Endothelial cell of umbilical vein (primary cell): Measurements from ENCODE around the gene EAF1. TPM values are rescaled to one million over a fixed set of nuclear protein-coding genes. Genes with fewer than 3 reads are reported as not detected.

Experiments
- BruUV-seq: library from RNA; stranded (reverse); fragments of 400-500 nt; replicated peaks from 2 replicates; lab custom pipeline; 2021; lab: Mats Ljungman, UMichigan
- CTCF ChIA-PET: fragments of 300-600, 350-600 bp; sonication (Branson Sonifier 250); formaldehyde crosslinking; loops from one replicate; lab custom pipeline; 2021; ENCODE audit warnings: antibody characterized with exemption, inconsistent platforms; lab: Charles Lee
- POLR2A ChIA-PET: fragments of 300-600, 350-600 bp; sonication (Branson Sonifier 250); formaldehyde crosslinking; loops from one replicate; lab custom pipeline; 2021; ENCODE audit warnings: antibody characterized with exemption, inconsistent platforms; lab: Charles Lee
- DNase-seq: peaks from one replicate; pipeline ENCODE4 v3.0.0-alpha.2; 2011; ENCODE audit warnings: low read depth, low spot score
- FAIRE-seq: peaks from 2 replicates; lab custom pipeline; 2011; peaks lifted over from hg19 to GRCh38; lab: Jason Lieb, UNC
- H2AFZ ChIP-seq: 2 replicates; pipeline ENCODE4 v1.6.0; 2012; ENCODE audit warnings: low read depth, low read length, control low read depth, inconsistent platforms
- H3K27ac ChIP-seq: 2 replicates; pipeline ENCODE4 v1.5.1; 2011; ENCODE audit warnings: low read depth, mild to moderate bottlenecking, control low read depth, low read length, moderate library complexity; ENCODE audit not compliant: insufficient read depth
- H3K27me3 ChIP-seq, 2 experiments: 2 replicates each; pipeline versions ENCODE4 v1.6.0 to v1.6.1; 2011; ENCODE audit warnings: low read length in 2 of 2, mixed read lengths in 1 of 2; ENCODE audit not compliant: control insufficient read depth in 2 of 2, insufficient read depth in 2 of 2
- H3K36me3 ChIP-seq, 2 experiments: 2 replicates in 1 of 2; 3 replicates in 1 of 2; pipeline ENCODE4 v1.5.1; 2011; ENCODE audit warnings: low read length in 2 of 2, mild to moderate bottlenecking in 1 of 2, moderate library complexity in 1 of 2; ENCODE audit not compliant: control insufficient read depth in 2 of 2, insufficient read depth in 2 of 2; ENCODE audit errors: extremely low read depth in 1 of 2
- H3K4me1 ChIP-seq: 3 replicates; pipeline ENCODE4 v1.5.1; 2011; ENCODE audit warnings: mild to moderate bottlenecking, low read length; ENCODE audit not compliant: control insufficient read depth, insufficient read depth; ENCODE audit errors: extremely low read depth
- H3K4me2 ChIP-seq: 2 replicates; pipeline ENCODE4 v1.6.1; 2011; ENCODE audit warnings: low read length, control low read depth, mixed read lengths; ENCODE audit not compliant: insufficient read depth
- H3K4me3 ChIP-seq, 3 experiments: fragments of 200-600 bp in 1 of 3; sonication (generic), shearing (Covaris generic) in 1 of 3; replicated peaks in 1 of 3; 2 replicates each; pipeline ENCODE4 v1.5.1; 2011 to 2016; ENCODE audit warnings: control low read depth in 3 of 3, low read length in 3 of 3, mild to moderate bottlenecking in 2 of 3, inconsistent platforms in 1 of 3, low read depth in 1 of 3, moderate library complexity in 1 of 3; ENCODE audit not compliant: insufficient read depth in 1 of 3
- H3K79me2 ChIP-seq: 2 replicates; pipeline ENCODE4 v1.6.0; 2012; ENCODE audit warnings: low read length, inconsistent platforms; ENCODE audit not compliant: control insufficient read depth, insufficient read depth
- H3K9ac ChIP-seq: replicated peaks from 2 replicates; pipeline ENCODE3; 2011; ENCODE audit warnings: low read length, control low read depth; ENCODE audit not compliant: insufficient read depth; ENCODE audit errors: extremely low read depth
- H3K9me1 ChIP-seq: replicated peaks from 3 replicates; pipeline ENCODE4 v1.6.0; 2011; ENCODE audit warnings: mild to moderate bottlenecking, low read length; ENCODE audit not compliant: control insufficient read depth, insufficient read depth; ENCODE audit errors: extremely low read depth
- H3K9me3 ChIP-seq: replicated peaks from 2 replicates; pipeline ENCODE4 v1.5.1; 2012; ENCODE audit warnings: low read length, inconsistent platforms; ENCODE audit not compliant: control insufficient read depth, insufficient read depth
- H4K20me1 ChIP-seq: replicated peaks from 2 replicates; pipeline ENCODE3; 2011; ENCODE audit warnings: mild to moderate bottlenecking, low read length; ENCODE audit not compliant: control insufficient read depth, insufficient read depth; ENCODE audit errors: extremely low read depth
- EZH2 ChIP-seq: IDR thresholded peaks from 2 replicates; pipeline ENCODE4 v1.6.1; 2012; ENCODE audit warnings: borderline replicate concordance, low read depth, mild to moderate bottlenecking, moderate library complexity, low read length, inconsistent platforms; ENCODE audit not compliant: severe bottlenecking
- FOS ChIP-seq: IDR thresholded peaks from 2 replicates; pipeline ENCODE4 v1.6.1; 2011; ENCODE audit warnings: mild to moderate bottlenecking, low read length, moderate library complexity, borderline replicate concordance; ENCODE audit not compliant: insufficient read depth
- GATA2 ChIP-seq: IDR thresholded peaks from 2 replicates; pipeline ENCODE4 v1.7.0; 2011; ENCODE audit warnings: low read depth, mild to moderate bottlenecking, moderate library complexity, mixed read lengths, low read length; ENCODE audit not compliant: insufficient read length, insufficient read depth
- JUN ChIP-seq: IDR thresholded peaks from 2 replicates; pipeline ENCODE4 v1.6.1; 2011; ENCODE audit warnings: borderline replicate concordance, low read depth; ENCODE audit not compliant: insufficient read length, insufficient read depth
- MYC ChIP-seq: IDR thresholded peaks from one replicate; pipeline ENCODE4 v1.6.1; 2011; ENCODE audit warnings: mild to moderate bottlenecking, low read depth, low read length
- POLR2A ChIP-seq: IDR thresholded peaks from 2 replicates; pipeline ENCODE4 v1.6.1; 2012; ENCODE audit warnings: low read depth, mild to moderate bottlenecking, control low read depth, low read length
- POLR2AphosphoS5 ChIP-seq: IDR thresholded peaks from 2 replicates; pipeline ENCODE4 v1.6.1; 2012; ENCODE audit warnings: low read depth, mild to moderate bottlenecking, control low read depth, low read length, moderate library complexity; ENCODE audit not compliant: insufficient read depth
- dilution Hi-C: fragments of 300-500 bp; cut with MboI; formaldehyde crosslinking; loops from one replicate; pipeline ENCODE4 v1.15.0; 2019; ENCODE audit warnings: low sequenced_read_pairs; ENCODE audit not compliant: extremely low pct_ligation_motif_present
- intact Hi-C: fragments of 100-400 bp; cut with micrococcal nuclease; formaldehyde crosslinking; loops from one replicate; pipeline ENCODE4 v1.10.0; 2022
- polyA plus RNA-seq, 4 experiments: library from polyadenylated mRNA; depleted of rRNA in 3 of 4; stranded (reverse) in 3 of 4; unstranded in 1 of 4; fragments of >200 nt; gene quantifications; 2 replicates each; pipeline versions ENCODE4 v1.2.1 to v1.2.3, GENCODE V29; 2011 to 2012; ENCODE audit warnings: missing spikeins in 1 of 4
- total RNA-seq: library from RNA; stranded (reverse); gene quantifications from 2 replicates; pipeline ENCODE4 v1.2.3, GENCODE V29; 2021
- TF ChIP-seq, protein P1 (sequence below), 2 donors: IDR thresholded peaks; 1 replicate in 1 of 2; 2 replicates in 1 of 2; pipeline ENCODE4 v1.5.1; 2011; ENCODE audit warnings: low read length in 2 of 2, mild to moderate bottlenecking in 2 of 2, moderate library complexity in 2 of 2, control low read depth in 1 of 2, inconsistent platforms in 1 of 2, low read depth in 1 of 2; ENCODE audit not compliant: insufficient read depth in 1 of 2; ENCODE audit errors: extremely low read depth in 1 of 2
- TF ChIP-seq, protein P2 (sequence below): IDR thresholded peaks from 2 replicates; pipeline ENCODE4 v1.6.1; 2011; ENCODE audit not compliant: insufficient read depth, insufficient read length

EAF1 gene
- total and polyA plus RNA-seq, 2 donors (not counting 3 experiments of a cell fraction or from before 2014, with no cell fraction given): 8.7 to 18.2 TPM

DNA sequence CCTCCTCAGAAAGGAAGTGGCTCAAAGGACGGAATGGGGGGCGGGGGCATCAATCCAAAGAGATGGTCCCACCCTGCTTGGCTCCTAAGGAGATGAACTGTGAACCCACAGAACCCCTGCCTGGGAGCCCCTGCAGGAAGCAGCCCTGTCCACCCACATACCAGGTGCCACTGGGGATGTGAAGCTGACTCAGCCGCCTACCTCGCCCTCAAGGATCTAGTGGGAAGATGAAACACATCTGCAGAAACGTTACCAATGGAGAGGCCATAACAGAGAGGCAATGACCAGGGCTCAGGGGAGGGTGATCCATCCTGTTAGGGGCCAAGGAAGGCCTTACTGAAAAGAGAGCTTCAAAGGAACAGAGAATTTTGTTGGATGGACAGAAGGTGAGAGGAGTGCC, 35.1 kb downstream of the EAF1 start:
- H3K4me3 ChIP-seq: no peak overlapping the region
- H3K36me3 ChIP-seq: no peaks in the 10 kb centered on the region
- H3K9me3 ChIP-seq: no peaks in the 10 kb centered on the region
- intact Hi-C loops: no loop called here
- H4K20me1 ChIP-seq: no peaks in the 10 kb centered on the region
- FAIRE-seq (no peak), DNase-seq (no peak)
- H3K4me2 ChIP-seq: no peak overlapping the region
- H3K27me3 ChIP-seq: no peaks in the 10 kb centered on the region
- H3K79me2 ChIP-seq: no peaks in the 10 kb centered on the region
- dilution Hi-C loops: no loop called here
- BruUV-seq: no TSS peak
- H3K9ac ChIP-seq: no peak overlapping the region
- no peak overlapping the region for H2AFZ ChIP-seq
- no peaks in the 10 kb centered on the region for H3K9me1 ChIP-seq
- CTCF ChIA-PET: no interaction called here
- POLR2A ChIA-PET: no interaction called here
- no peak for TF ChIP-seq MYC
- TF ChIP-seq JUN: no peak
- no peak for TF ChIP-seq POLR2AphosphoS5
- TF ChIP-seq, protein P1, sequence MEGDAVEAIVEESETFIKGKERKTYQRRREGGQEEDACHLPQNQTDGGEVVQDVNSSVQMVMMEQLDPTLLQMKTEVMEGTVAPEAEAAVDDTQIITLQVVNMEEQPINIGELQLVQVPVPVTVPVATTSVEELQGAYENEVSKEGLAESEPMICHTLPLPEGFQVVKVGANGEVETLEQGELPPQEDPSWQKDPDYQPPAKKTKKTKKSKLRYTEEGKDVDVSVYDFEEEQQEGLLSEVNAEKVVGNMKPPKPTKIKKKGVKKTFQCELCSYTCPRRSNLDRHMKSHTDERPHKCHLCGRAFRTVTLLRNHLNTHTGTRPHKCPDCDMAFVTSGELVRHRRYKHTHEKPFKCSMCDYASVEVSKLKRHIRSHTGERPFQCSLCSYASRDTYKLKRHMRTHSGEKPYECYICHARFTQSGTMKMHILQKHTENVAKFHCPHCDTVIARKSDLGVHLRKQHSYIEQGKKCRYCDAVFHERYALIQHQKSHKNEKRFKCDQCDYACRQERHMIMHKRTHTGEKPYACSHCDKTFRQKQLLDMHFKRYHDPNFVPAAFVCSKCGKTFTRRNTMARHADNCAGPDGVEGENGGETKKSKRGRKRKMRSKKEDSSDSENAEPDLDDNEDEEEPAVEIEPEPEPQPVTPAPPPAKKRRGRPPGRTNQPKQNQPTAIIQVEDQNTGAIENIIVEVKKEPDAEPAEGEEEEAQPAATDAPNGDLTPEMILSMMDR (IDR thresholded peaks at IDR 0.05; ENCODE audit: extremely low read depth in 1 of 2, insufficient read depth in 1 of 2, low read depth in 1 of 2, low read length in 2 of 2): no peak
- TF ChIP-seq, protein P2, sequence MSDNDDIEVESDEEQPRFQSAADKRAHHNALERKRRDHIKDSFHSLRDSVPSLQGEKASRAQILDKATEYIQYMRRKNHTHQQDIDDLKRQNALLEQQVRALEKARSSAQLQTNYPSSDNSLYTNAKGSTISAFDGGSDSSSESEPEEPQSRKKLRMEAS: no peak
- no peak for TF ChIP-seq POLR2A
- no peak for TF ChIP-seq EZH2
- TF ChIP-seq FOS: no peak
- TF ChIP-seq GATA2: no peak
- no peak overlapping the region for H3K27ac ChIP-seq
- H3K4me1 ChIP-seq: no peaks in the 10 kb centered on the region
